ENCODE measurements around the gene TSPOAP1.

Gene TSPOAP1

DNA sequence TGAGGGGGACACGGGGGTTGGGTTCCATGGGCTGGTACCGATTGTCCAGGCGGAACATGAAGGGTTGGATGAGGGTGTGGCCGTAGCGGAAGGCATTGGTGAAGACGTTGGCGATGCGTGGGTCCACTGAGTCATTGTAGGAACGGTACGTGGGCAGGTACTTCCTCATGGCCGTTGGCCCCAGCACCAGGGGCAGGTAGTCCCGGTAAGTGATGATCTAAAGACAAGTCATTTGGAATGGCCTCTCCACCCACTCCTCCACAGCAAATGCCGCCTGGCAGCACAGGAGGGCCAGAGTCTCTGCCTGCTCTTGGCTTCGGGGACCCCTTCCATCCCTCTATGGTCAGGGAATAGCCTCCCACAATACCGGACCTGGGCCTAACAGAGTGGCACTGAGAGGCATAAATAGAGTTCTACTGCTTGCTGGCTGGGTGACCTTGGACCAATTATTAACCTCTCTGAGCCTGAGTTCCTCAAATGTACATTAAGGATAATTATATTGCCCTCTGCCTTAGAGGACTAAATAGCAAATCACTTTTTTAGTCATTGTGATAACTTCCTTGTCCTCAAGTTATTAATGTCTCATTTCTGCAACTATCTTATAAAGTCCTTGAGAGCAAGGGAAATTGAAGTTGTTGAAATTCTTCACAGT lies 55.0 kb downstream of the TSPOAP1 start:
- Histone ChIP-seq H3K4me1 (ENCODE audit: control insufficient read depth, low read length) (no peaks in the 10 kb centered on the region), H3K27me3 (ENCODE audit: control insufficient read depth, low read length) (peaks cover 15% of the 10 kb centered on the region), H3F3A (ENCODE audit: control insufficient read depth, insufficient read depth) (no peaks in the 10 kb centered on the region), H3K36me3 (ENCODE audit: control insufficient read depth, low read length) (no peaks in the 10 kb centered on the region), H3K9me2 (replicated peaks; ENCODE audit: control insufficient read depth, low read length) (no peaks in the 10 kb centered on the region), H3K27ac (ENCODE audit: low read depth, low read length) (no peak overlapping the region), H3K79me2 (ENCODE audit: control insufficient read depth, low read length) (no peaks in the 10 kb centered on the region), H3K9me3 (ENCODE audit: control insufficient read depth, insufficient read depth, low read length) (no peaks in the 10 kb centered on the region), H3K4me3 (ENCODE audit: low read length) (no peak overlapping the region), H4K20me1 (ENCODE audit: control insufficient read depth, insufficient read depth, low read depth, low read length) (no peaks in the 10 kb centered on the region), H3K4me2 (ENCODE audit: low read length) (no peak overlapping the region)
- TF ChIP-seq, protein P1, sequence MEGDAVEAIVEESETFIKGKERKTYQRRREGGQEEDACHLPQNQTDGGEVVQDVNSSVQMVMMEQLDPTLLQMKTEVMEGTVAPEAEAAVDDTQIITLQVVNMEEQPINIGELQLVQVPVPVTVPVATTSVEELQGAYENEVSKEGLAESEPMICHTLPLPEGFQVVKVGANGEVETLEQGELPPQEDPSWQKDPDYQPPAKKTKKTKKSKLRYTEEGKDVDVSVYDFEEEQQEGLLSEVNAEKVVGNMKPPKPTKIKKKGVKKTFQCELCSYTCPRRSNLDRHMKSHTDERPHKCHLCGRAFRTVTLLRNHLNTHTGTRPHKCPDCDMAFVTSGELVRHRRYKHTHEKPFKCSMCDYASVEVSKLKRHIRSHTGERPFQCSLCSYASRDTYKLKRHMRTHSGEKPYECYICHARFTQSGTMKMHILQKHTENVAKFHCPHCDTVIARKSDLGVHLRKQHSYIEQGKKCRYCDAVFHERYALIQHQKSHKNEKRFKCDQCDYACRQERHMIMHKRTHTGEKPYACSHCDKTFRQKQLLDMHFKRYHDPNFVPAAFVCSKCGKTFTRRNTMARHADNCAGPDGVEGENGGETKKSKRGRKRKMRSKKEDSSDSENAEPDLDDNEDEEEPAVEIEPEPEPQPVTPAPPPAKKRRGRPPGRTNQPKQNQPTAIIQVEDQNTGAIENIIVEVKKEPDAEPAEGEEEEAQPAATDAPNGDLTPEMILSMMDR (IDR thresholded peaks at IDR 0.05; ENCODE audit: low read depth, low read length, poor library complexity, severe bottlenecking) = no peak
- no peak for TF ChIP-seq EZH2phosphoT487 (IDR thresholded peaks at IDR 0.05; ENCODE audit: borderline replicate concordance, low read length)

DNA sequence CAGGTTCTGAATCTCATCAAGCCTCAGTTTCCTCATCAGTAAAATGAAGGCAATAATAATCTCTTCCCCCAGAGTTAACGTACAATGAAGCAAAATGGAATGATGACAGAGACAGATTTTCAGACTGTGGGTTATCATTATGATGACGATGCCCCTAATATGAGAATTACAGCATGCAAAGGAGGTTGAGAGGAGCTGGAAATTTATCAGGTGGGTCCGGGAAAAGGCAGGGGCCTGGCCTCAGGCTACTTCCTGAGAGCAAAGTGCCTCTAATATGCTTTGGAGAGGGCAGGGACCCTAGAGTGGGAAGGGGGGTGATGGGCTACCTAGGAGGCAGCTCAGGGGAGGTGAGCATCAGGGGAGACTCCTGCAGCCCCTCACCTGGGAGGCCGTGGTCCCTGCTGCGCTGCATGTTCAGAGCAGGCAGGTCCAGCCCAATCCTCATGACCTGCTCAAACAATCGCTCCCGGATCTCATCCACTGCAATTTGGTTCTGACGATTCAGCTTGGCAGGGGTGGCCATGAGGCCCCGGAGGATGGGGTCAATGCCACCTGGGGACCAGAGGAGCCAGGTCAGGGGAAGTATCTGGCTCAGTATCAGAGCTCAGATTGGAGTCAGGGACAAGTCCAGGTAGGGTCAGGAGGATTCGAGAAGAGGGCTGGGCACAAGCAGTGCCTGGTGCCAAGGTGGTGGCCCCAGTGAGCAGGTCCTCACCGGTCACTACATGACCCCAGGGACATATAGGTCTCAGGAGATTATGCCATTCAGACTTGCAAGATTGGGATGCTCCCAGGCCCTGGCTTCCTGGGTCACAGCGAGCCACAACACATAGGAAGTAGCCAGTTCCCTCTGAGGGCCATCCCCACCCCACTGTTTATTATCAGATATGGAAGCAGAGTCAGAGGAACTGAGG lies 56.0 kb downstream of the TSPOAP1 start:
- H3K9me2 ChIP-seq (replicated peaks; ENCODE audit: control insufficient read depth, low read length) = no peaks in the 10 kb centered on the region
- H3K4me3 ChIP-seq (ENCODE audit: low read length) = no peak overlapping the region
- H3K9me3 ChIP-seq (ENCODE audit: control insufficient read depth, insufficient read depth, low read length) = no peaks in the 10 kb centered on the region
- H3K4me2 ChIP-seq (ENCODE audit: low read length) = no peak overlapping the region
- H3K27me3 ChIP-seq (ENCODE audit: control insufficient read depth, low read length) = peaks cover 15% of the 10 kb centered on the region
- H3F3A ChIP-seq (ENCODE audit: control insufficient read depth, insufficient read depth) = no peaks in the 10 kb centered on the region
- H4K20me1 ChIP-seq (ENCODE audit: control insufficient read depth, insufficient read depth, low read depth, low read length) = no peaks in the 10 kb centered on the region
- H3K36me3 ChIP-seq (ENCODE audit: control insufficient read depth, low read length) = no peaks in the 10 kb centered on the region
- no peaks in the 10 kb centered on the region for H3K4me1 ChIP-seq (ENCODE audit: control insufficient read depth, low read length)
- H3K27ac ChIP-seq (ENCODE audit: low read depth, low read length) = no peak overlapping the region
- H3K79me2 ChIP-seq (ENCODE audit: control insufficient read depth, low read length) = no peaks in the 10 kb centered on the region
- TF ChIP-seq, protein P1 (IDR thresholded peaks at IDR 0.05; ENCODE audit: low read depth, low read length, poor library complexity, severe bottlenecking) = no peak
- TF ChIP-seq EZH2phosphoT487 (IDR thresholded peaks at IDR 0.05; ENCODE audit: borderline replicate concordance, low read length) = no peak

DNA sequence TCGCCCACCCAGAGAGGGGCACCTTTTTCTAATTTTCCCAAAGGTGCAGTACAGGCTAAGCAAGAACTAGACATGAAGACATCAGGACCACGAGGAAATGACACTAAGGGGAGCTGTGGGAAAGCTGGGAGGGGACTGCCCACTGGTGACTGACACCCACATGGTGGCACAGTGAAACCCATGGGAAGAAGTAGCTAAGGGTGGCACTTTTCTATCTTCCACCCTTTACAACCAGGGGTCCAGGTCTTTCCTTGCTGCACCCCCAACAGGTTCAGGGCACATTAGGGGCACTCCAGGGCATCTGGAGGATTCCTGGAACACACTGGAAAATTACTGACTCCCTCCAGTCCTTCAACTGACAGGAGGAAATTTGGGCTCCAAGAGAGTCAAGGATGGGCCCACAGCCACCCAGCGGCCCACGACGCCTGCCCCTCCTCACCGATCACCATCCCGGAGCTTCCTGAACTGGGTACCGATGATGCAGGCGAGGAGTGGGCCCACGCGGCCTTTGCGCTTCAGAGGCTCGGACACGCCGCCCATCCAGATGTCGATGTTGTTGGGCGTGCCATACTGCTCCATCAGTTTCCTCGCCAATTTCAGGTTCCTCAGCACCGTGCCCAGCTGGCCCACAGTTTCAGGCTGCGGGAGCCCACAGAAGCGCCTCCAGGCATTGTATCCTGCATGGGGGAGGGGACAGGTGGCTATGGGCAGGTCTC lies 57.2 kb downstream of the TSPOAP1 start:
- H3K27ac ChIP-seq (ENCODE audit: low read depth, low read length) = no peak overlapping the region
- no peaks in the 10 kb centered on the region for H3K4me1 ChIP-seq (ENCODE audit: control insufficient read depth, low read length)
- H4K20me1 ChIP-seq (ENCODE audit: control insufficient read depth, insufficient read depth, low read depth, low read length) = no peaks in the 10 kb centered on the region
- H3K4me3 ChIP-seq (ENCODE audit: low read length) = no peak overlapping the region
- TF ChIP-seq, protein P1 (IDR thresholded peaks at IDR 0.05; ENCODE audit: low read depth, low read length, poor library complexity, severe bottlenecking) = no peak
- TF ChIP-seq EZH2phosphoT487 (IDR thresholded peaks at IDR 0.05; ENCODE audit: borderline replicate concordance, low read length) = no peak
- no peaks in the 10 kb centered on the region for H3K9me2 ChIP-seq (replicated peaks; ENCODE audit: control insufficient read depth, low read length)
- no peaks in the 10 kb centered on the region for H3K79me2 ChIP-seq (ENCODE audit: control insufficient read depth, low read length)
- no peaks in the 10 kb centered on the region for H3K9me3 ChIP-seq (ENCODE audit: control insufficient read depth, insufficient read depth, low read length)
- H3K36me3 ChIP-seq (ENCODE audit: control insufficient read depth, low read length) = no peaks in the 10 kb centered on the region
- H3K27me3 ChIP-seq (ENCODE audit: control insufficient read depth, low read length) = peaks cover 18% of the 10 kb centered on the region
- H3K4me2 ChIP-seq (ENCODE audit: low read length) = no peak overlapping the region
- no peaks in the 10 kb centered on the region for H3F3A ChIP-seq (ENCODE audit: control insufficient read depth, insufficient read depth)
